GOT3 (cell line): ENCODE results near the gene MMD.
"Not testable (repeated sequence)": the region's sequence is repeated elsewhere in the genome, so short reads cannot be mapped to it uniquely, and the experiment has no call there.

Source experiments
- DNase-seq: peaks from one replicate; lab custom pipeline; 2025; ENCODE audit warnings: mixed read lengths; lab: John Stamatoyannopoulos, UW

Gene MMD

GRCh38 chr17:55420067-55420775 is 1.4 kb downstream of the MMD start:
- DNase-seq: no peak

GRCh38 chr17:55418369-55419268 is 3.0 kb downstream of the MMD start:
- DNase-seq: no peak

GRCh38 chr17:55417411-55418268 is 4.0 kb downstream of the MMD start:
- no peak for DNase-seq

- DNase-seq: no peak
Observed at GRCh38 chr17:55416470-55417052, 5.1 kb downstream of the MMD start.

- DNase-seq: no peak
Observed at GRCh38 chr17:55416000-55416399, 5.6 kb downstream of the MMD start.

GRCh38 chr17:55414983-55415382 is 6.7 kb downstream of the MMD start:
- DNase-seq: no peak

- no peak for DNase-seq
Observed at GRCh38 chr17:55413825-55414489, 7.7 kb downstream of the MMD start.

- DNase-seq: no peak
Observed at GRCh38 chr17:55411463-55411855, 10.2 kb downstream of the MMD start.

- no peak for DNase-seq
Observed at GRCh38 chr17:55410722-55411462, 10.7 kb downstream of the MMD start.

- DNase-seq: no peak
Observed at GRCh38 chr17:55409030-55409800, 12.4 kb downstream of the MMD start.

GRCh38 chr17:55407641-55408566 is 13.7 kb downstream of the MMD start:
- no peak for DNase-seq

GRCh38 chr17:55405600-55405999 is 16.0 kb downstream of the MMD start:
- DNase-seq: no peak

GRCh38 chr17:55404197-55404596 is 17.4 kb downstream of the MMD start:
- DNase-seq: not testable (repeated sequence)

- no peak for DNase-seq
Observed at GRCh38 chr17:55402374-55402773, 19.3 kb downstream of the MMD start.

GRCh38 chr17:55398689-55399088 is 22.9 kb downstream of the MMD start:
- no peak for DNase-seq

- no peak for DNase-seq
Observed at GRCh38 chr17:55395803-55396505, 25.7 kb downstream of the MMD start.

- no peak for DNase-seq
Observed at GRCh38 chr17:55394357-55395021, 27.1 kb downstream of the MMD start.
